ENCODE data around the gene NXN.
"Not testable (repeated sequence)": the region's sequence is repeated elsewhere in the genome, so short reads cannot be mapped to it uniquely, and the experiment has no call there.

NXN gene

GRCh38 chr17:973053-973452 lies 6.5 kb downstream of the NXN start:
- H3K36me3 ChIP-seq (ENCODE audit: control insufficient read depth in 1 of 2, insufficient read depth in 2 of 2, low read depth in 1 of 2, low read length in 2 of 2): peaks cover 0 to 12% of the 10 kb centered on the region in 2 experiments
- no peak overlapping the region for H3K23ac ChIP-seq (ENCODE audit: low read length in 2 of 2)
- H3K27ac ChIP-seq (ENCODE audit: low read length, poor library complexity, severe bottlenecking): no peak overlapping the region
- no peak overlapping the region for H3K18ac ChIP-seq (ENCODE audit: low read depth in 1 of 2, low read length in 2 of 2)
- H3K9ac ChIP-seq (ENCODE audit: low read length): no peak overlapping the region
- 87% methylated on average over 12 of the region's 12 CpGs for WGBS
- H4K91ac ChIP-seq (ENCODE audit: low read length): no peak overlapping the region
- no peak overlapping the region for H2BK15ac ChIP-seq (ENCODE audit: low read depth, poor library complexity, severe bottlenecking)
- H3K4me3 ChIP-seq (ENCODE audit: insufficient read depth in 1 of 2, low read depth in 1 of 2, low read length in 2 of 2): no peak overlapping the region
- H3K27me3 ChIP-seq (ENCODE audit: control insufficient read depth in 1 of 2, insufficient read depth in 1 of 2, low read length in 2 of 2): peaks cover 0 to 28% of the 10 kb centered on the region in 2 experiments
- peak overlapping the region; percentile 45 for H4K8ac ChIP-seq (ENCODE audit: low read length)
- peak overlapping the region in 1 of 2 experiments; percentile 45 for H2BK12ac ChIP-seq (ENCODE audit: low read length in 2 of 2)
- H3K4me1 ChIP-seq (ENCODE audit: control insufficient read depth, insufficient read depth, low read depth, low read length): peaks cover 21% of the 10 kb centered on the region
- H3K9me3 ChIP-seq (ENCODE audit: control insufficient read depth, low read length): no peaks in the 10 kb centered on the region
- no peak overlapping the region for H3K14ac ChIP-seq (ENCODE audit: low read length in 2 of 2)
- H2BK120ac ChIP-seq (ENCODE audit: low read depth, low read length): no peak overlapping the region
- H2BK5ac ChIP-seq (ENCODE audit: low read depth, low read length, poor library complexity, severe bottlenecking): no peak overlapping the region
- H3K4ac ChIP-seq (ENCODE audit: low read depth in 1 of 2, low read length in 2 of 2): no peak overlapping the region
- H2AK5ac ChIP-seq (ENCODE audit: low read length, severe bottlenecking): no peak overlapping the region
- H3K79me1 ChIP-seq (replicated peaks; ENCODE audit: low read length, poor library complexity, severe bottlenecking): peaks cover 17% of the 10 kb centered on the region
- no peak for DNase-seq
- no peak overlapping the region for H3K4me2 ChIP-seq (ENCODE audit: low read length, poor library complexity, severe bottlenecking)
- no peak overlapping the region for H2AFZ ChIP-seq (ENCODE audit: low read depth, low read length)

DNA sequence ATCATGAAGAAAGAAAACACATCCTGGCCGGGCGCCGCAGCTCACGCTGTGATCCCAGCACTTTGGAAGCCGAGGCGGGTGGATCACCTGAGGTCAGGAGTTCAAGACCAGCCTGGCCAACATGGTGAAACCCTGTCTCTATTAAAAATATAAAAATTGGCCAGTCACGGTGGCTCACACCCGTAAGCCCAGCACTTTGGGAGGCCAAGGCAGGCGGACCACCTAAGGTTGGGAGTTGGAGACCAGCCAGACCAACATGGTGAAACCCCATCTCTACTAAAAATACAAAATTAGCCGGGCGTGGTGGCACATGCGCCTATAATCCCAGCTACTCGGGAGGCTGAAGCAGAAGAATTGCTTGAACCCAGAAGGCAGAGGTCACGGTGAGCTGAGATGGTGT lies 7.7 kb downstream of the NXN start:
- Histone ChIP-seq H3K4me1 (ENCODE audit: control insufficient read depth, insufficient read depth, low read depth, low read length) (peaks cover 23% of the 10 kb centered on the region), H3K79me1 (replicated peaks; ENCODE audit: low read length, poor library complexity, severe bottlenecking) (peaks cover 22% of the 10 kb centered on the region), H3K36me3 (ENCODE audit: control insufficient read depth in 1 of 2, insufficient read depth in 2 of 2, low read depth in 1 of 2, low read length in 2 of 2) (peaks cover 0 to 15% of the 10 kb centered on the region in 2 experiments), H3K27me3 (ENCODE audit: control insufficient read depth in 1 of 2, insufficient read depth in 1 of 2, low read length in 2 of 2) (peaks cover 0 to 19% of the 10 kb centered on the region in 2 experiments)
- not testable (repeated sequence) for H2AK5ac ChIP-seq (ENCODE audit: low read length, severe bottlenecking); H2BK5ac ChIP-seq (ENCODE audit: low read depth, low read length, poor library complexity, severe bottlenecking); H4K91ac ChIP-seq (ENCODE audit: low read length); H2BK12ac ChIP-seq (ENCODE audit: low read length in 2 of 2); DNase-seq; H3K23ac ChIP-seq (ENCODE audit: low read length in 2 of 2); H3K4ac ChIP-seq (ENCODE audit: low read depth in 1 of 2, low read length in 2 of 2); H3K27ac ChIP-seq (ENCODE audit: low read length, poor library complexity, severe bottlenecking); H2BK15ac ChIP-seq (ENCODE audit: low read depth, poor library complexity, severe bottlenecking); H3K4me2 ChIP-seq (ENCODE audit: low read length, poor library complexity, severe bottlenecking); H4K8ac ChIP-seq (ENCODE audit: low read length); H3K4me3 ChIP-seq (ENCODE audit: insufficient read depth in 1 of 2, low read depth in 1 of 2, low read length in 2 of 2); H2BK120ac ChIP-seq (ENCODE audit: low read depth, low read length); H3K18ac ChIP-seq (ENCODE audit: low read depth in 1 of 2, low read length in 2 of 2); H3K9ac ChIP-seq (ENCODE audit: low read length); H2AFZ ChIP-seq (ENCODE audit: low read depth, low read length); H3K9me3 ChIP-seq (ENCODE audit: control insufficient read depth, low read length); H3K14ac ChIP-seq (ENCODE audit: low read length in 2 of 2)
- WGBS: 99% methylated on average over 13 of the region's 14 CpGs

- H3K4me1 ChIP-seq (ENCODE audit: control insufficient read depth, insufficient read depth, low read depth, low read length): peaks cover 26% of the 10 kb centered on the region
- H3K79me1 ChIP-seq (replicated peaks; ENCODE audit: low read length, poor library complexity, severe bottlenecking): peaks cover 31% of the 10 kb centered on the region
- DNase-seq: no peak
- H2BK120ac ChIP-seq (ENCODE audit: low read depth, low read length): peak overlapping the region; percentile 84
- no peak overlapping the region for H3K23ac ChIP-seq (ENCODE audit: low read length in 2 of 2)
- H3K27me3 ChIP-seq (ENCODE audit: control insufficient read depth in 1 of 2, insufficient read depth in 1 of 2, low read length in 2 of 2): peaks cover 0 to 19% of the 10 kb centered on the region in 2 experiments
- 91% methylated on average over 8 of the region's 9 CpGs for WGBS
- H3K18ac ChIP-seq (ENCODE audit: low read depth in 1 of 2, low read length in 2 of 2): peak overlapping the region in 1 of 2 experiments; percentile 85
- H3K9ac ChIP-seq (ENCODE audit: low read length): peak overlapping the region; percentile 73
- no peaks in the 10 kb centered on the region for H3K9me3 ChIP-seq (ENCODE audit: control insufficient read depth, low read length)
- H3K4me3 ChIP-seq (ENCODE audit: insufficient read depth in 1 of 2, low read depth in 1 of 2, low read length in 2 of 2): no peak overlapping the region
- peak overlapping the region; percentile 23 for H4K91ac ChIP-seq (ENCODE audit: low read length)
- H2BK5ac ChIP-seq (ENCODE audit: low read depth, low read length, poor library complexity, severe bottlenecking): peak overlapping the region; percentile 33
- H4K8ac ChIP-seq (ENCODE audit: low read length): peak overlapping the region; percentile 69
- peaks cover 0 to 20% of the 10 kb centered on the region in 2 experiments for H3K36me3 ChIP-seq (ENCODE audit: control insufficient read depth in 1 of 2, insufficient read depth in 2 of 2, low read depth in 1 of 2, low read length in 2 of 2)
- peak overlapping the region in 1 of 2 experiments; percentile 11 for H3K4ac ChIP-seq (ENCODE audit: low read depth in 1 of 2, low read length in 2 of 2)
- no peak overlapping the region for H2BK12ac ChIP-seq (ENCODE audit: low read length in 2 of 2)
- H2AFZ ChIP-seq (ENCODE audit: low read depth, low read length): no peak overlapping the region
- H3K4me2 ChIP-seq (ENCODE audit: low read length, poor library complexity, severe bottlenecking): peak overlapping the region; percentile 49
- H2BK15ac ChIP-seq (ENCODE audit: low read depth, poor library complexity, severe bottlenecking): no peak overlapping the region
- no peak overlapping the region for H3K14ac ChIP-seq (ENCODE audit: low read length in 2 of 2)
- H2AK5ac ChIP-seq (ENCODE audit: low read length, severe bottlenecking): peak overlapping the region; percentile 47
- H3K27ac ChIP-seq (ENCODE audit: low read length, poor library complexity, severe bottlenecking): peak overlapping the region; percentile 15
These were observed 9.2 kb downstream of the NXN start for GRCh38 chr17:970364-970763.

GRCh38 chr17:969811-970355 lies 9.7 kb downstream of the NXN start:
- H2AFZ ChIP-seq (ENCODE audit: low read depth, low read length): no peak overlapping the region
- peak overlapping the region; percentile 59 for H4K91ac ChIP-seq (ENCODE audit: low read length)
- peak overlapping the region in 1 of 2 experiments; percentile 85 for H3K18ac ChIP-seq (ENCODE audit: low read depth in 1 of 2, low read length in 2 of 2)
- no peak overlapping the region for H4K8ac ChIP-seq (ENCODE audit: low read length)
- H3K4ac ChIP-seq (ENCODE audit: low read depth in 1 of 2, low read length in 2 of 2): peak overlapping the region; percentile 11 to 39
- no peak overlapping the region for H3K14ac ChIP-seq (ENCODE audit: low read length in 2 of 2)
- peak overlapping the region in 1 of 2 experiments; percentile 90 for H3K23ac ChIP-seq (ENCODE audit: low read length in 2 of 2)
- H2BK12ac ChIP-seq (ENCODE audit: low read length in 2 of 2): peak overlapping the region in 1 of 2 experiments; percentile 23
- H3K4me1 ChIP-seq (ENCODE audit: control insufficient read depth, insufficient read depth, low read depth, low read length): peaks cover 28% of the 10 kb centered on the region
- peak; percentile 82 for DNase-seq
- H3K79me1 ChIP-seq (replicated peaks; ENCODE audit: low read length, poor library complexity, severe bottlenecking): peaks cover 32% of the 10 kb centered on the region
- 52% methylated on average over 18 of the region's 18 CpGs for WGBS
- peak overlapping the region; percentile 84 for H2BK120ac ChIP-seq (ENCODE audit: low read depth, low read length)
- peak overlapping the region in 1 of 2 experiments; percentile 64 for H3K4me3 ChIP-seq (ENCODE audit: insufficient read depth in 1 of 2, low read depth in 1 of 2, low read length in 2 of 2)
- H2BK5ac ChIP-seq (ENCODE audit: low read depth, low read length, poor library complexity, severe bottlenecking): peak overlapping the region; percentile 33
- H3K27me3 ChIP-seq (ENCODE audit: control insufficient read depth in 1 of 2, insufficient read depth in 1 of 2, low read length in 2 of 2): peaks cover 0 to 22% of the 10 kb centered on the region in 2 experiments
- H3K9me3 ChIP-seq (ENCODE audit: control insufficient read depth, low read length): no peaks in the 10 kb centered on the region
- peak overlapping the region; percentile 73 for H3K9ac ChIP-seq (ENCODE audit: low read length)
- no peak overlapping the region for H2BK15ac ChIP-seq (ENCODE audit: low read depth, poor library complexity, severe bottlenecking)
- peak overlapping the region; percentile 54 for H3K4me2 ChIP-seq (ENCODE audit: low read length, poor library complexity, severe bottlenecking)
- H3K36me3 ChIP-seq (ENCODE audit: control insufficient read depth in 1 of 2, insufficient read depth in 2 of 2, low read depth in 1 of 2, low read length in 2 of 2): peaks cover 0 to 20% of the 10 kb centered on the region in 2 experiments
- peak overlapping the region; percentile 15 for H3K27ac ChIP-seq (ENCODE audit: low read length, poor library complexity, severe bottlenecking)
- H2AK5ac ChIP-seq (ENCODE audit: low read length, severe bottlenecking): peak overlapping the region; percentile 31
